Embryonic facial prominence (tissue), 1 donor: ENCODE results near the gene PPP1R14C.
"Not testable (repeated sequence)": the region's sequence is repeated elsewhere in the genome, so short reads cannot be mapped to it uniquely, and the experiment has no call there.

ENCODE experiments used
- DNase-seq: peaks from one replicate; pipeline ENCODE4 v3.0.0-alpha.2; 2016; ENCODE audit errors: extremely low spot score

The PPP1R14C gene, protein sequence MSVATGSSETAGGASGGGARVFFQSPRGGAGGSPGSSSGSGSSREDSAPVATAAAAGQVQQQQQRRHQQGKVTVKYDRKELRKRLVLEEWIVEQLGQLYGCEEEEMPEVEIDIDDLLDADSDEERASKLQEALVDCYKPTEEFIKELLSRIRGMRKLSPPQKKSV

DNA sequence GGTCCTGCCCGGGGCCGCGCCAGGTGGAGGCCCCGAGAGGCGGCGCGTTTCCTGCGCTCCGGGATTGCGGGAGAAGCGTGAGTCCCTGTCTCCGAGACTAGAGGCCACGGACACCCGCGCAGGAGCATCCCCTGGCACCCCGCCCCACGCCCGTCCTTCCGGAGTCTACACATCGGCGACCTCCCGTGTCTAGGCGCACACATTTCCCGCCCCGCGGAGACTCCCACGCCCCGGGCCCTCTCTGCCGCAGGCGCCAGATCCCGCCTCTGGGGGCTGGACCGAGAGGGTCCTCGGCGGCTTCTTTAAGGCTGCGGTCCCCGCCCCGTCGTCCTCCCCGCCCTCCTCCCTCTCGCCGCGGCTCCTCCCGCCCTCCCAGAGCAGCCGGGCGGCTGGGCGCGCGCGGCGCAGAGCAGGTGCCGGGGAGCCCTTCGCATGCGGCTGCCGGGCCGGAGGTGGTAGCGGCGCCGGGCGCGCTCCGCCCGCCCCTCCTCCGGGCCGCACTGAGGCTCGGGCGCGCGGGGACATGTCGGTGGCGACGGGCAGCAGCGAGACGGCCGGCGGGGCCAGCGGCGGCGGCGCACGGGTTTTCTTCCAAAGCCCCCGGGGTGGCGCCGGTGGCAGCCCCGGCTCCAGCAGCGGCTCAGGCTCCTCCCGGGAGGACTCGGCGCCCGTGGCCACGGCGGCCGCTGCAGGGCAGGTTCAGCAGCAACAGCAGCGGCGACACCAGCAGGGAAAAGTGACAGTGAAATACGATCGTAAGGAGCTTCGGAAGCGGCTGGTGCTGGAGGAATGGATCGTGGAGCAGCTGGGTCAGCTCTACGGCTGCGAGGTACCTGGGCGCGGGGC is at the start of gene PPP1R14C:
PPP1R14C (plus strand) TSS at position 375 of the 846 bp plus-strand sequence; CDS start at position 524, 149 bp downstream.
- DNase-seq = no peak

DNA sequence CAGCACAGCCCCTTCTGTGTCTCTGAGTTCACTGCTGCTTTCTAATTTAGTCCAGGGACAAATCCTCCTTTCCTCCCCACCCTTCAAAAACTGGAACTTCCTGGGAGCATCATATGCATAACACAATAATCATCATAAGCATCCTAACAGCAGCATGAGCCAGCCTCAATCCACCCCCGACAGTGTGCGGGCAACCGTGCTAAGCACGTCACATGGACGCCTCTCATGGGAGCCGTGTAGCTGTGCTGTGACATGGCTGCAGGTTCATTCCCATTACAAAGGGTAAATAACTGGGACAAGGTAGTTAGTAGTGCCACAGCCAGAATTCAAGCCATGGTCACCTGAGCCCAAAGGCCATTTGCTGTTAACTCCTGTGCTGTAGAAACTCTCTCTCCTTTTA is 49.4 kb upstream of the PPP1R14C start:
- no peak for DNase-seq

DNA sequence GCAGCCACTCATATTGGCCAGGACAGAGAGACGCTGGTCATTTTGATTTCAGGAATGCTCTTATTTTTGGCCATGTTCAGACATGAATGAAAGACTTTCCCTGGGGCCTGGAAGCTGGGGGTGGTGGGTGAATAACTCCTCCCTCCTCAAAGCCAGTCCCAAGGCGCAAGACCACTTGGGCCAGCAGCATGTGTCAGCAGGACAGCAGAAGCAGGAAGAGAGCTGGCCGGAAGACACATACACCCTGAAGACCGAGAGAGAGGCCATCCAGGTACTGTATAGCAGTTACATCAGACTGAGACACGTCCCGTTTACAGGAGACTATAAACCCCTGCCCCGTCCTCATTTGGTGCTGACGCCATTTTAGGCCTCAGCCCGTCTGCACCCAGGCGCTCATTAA is 44.7 kb upstream of the PPP1R14C start:
- no peak for DNase-seq

DNA sequence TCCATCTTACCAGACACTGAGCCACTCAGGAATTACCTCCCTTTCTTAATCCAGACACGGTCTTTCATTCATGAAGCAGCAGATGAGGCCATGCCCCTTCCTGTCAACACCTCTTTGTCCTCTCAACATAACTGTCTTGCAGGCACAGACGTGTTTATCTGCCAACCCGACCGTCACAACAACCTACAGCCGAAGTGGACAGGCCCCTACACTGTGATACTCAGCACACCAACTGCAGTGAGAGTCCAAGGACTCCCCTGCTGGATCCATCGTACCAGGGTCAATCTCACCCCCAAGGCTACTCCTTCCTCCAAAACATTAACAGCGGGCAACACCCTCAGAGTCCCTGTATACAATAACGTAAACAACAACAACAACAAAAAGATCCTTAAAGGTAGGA is 43.3 kb upstream of the PPP1R14C start:
- no peak for DNase-seq

DNA sequence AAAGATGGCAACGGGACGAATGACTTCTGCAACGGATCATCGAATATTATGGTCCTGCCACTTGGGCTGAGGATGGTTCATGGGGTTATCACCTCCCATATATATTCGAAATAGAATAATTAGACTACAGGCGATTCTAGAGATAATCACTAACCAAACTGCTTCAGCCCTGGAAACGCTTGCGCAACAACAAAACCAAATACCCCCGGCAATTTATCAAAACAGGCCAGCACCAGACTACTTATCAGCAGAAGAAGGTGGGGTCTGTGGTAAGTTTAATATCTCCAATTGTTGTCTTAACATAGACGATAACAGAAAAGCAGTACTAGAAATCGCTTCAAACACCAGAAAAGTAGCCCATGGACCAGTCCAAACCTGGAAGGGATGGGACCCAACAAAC is 42.9 kb upstream of the PPP1R14C start:
- no peak for DNase-seq

DNA sequence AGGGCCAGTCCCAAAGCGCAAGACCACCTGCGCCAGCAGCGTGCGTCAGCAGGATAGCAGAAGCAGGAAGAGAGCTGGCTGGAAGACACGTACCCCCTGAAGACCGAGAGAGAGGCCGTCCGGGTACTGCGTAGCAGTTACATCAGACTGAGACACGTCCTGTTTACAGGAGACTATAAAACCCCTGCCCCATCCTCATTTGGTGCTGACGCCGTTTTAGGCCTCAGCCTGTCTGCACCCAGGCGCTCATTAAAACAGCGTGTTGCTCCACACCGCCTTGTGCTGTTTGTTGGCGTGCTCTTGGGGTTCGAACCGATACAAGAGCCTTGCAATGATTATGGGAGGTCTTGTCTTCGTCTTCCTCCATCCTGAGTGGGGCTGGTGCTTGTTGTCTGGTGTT is 42.1 kb upstream of the PPP1R14C start:
- no peak for DNase-seq

DNA sequence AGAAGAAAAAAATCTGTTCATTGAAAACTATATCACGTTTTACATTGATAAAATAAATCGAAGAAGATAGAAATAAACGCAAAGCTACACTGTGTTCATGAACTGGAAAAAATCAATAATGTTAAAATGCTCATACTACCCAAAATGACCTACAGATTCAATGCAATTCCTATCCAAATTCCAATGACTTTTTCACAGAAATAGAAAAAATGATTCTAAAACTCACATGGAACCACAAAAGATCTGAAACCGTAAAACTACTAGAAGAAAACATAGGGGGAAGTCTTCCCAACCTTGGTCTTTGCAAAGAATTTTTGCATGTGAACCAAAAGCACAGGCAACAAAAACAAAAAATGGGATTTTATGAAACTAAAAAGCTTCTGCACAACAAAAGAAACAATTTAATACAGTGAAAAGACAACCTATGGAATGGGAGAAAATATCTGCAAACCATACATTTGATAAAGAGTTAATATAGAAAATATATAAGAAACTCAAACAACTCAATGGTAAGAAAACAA is 40.0 kb upstream of the PPP1R14C start:
- no peak for DNase-seq

DNA sequence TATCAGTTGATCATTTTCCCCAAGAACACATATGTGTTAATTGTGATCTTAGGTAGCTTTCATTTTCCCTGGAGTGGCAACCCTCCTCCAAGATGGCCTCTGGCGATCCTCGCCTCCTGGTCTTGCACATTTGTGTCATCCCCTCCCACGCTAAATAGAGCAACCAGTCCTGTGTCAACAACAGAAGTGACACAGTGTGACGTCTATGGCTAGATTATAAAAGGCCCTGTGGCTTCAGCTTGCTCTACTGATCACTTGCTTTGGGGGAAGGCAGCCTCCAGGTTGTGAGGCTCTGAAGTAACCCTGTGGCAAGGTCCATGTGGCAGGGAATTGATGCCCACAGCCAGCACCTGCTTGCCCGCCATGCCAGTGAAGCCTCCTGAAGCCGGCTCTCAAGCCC is 30.6 kb upstream of the PPP1R14C start:
- no peak for DNase-seq

DNA sequence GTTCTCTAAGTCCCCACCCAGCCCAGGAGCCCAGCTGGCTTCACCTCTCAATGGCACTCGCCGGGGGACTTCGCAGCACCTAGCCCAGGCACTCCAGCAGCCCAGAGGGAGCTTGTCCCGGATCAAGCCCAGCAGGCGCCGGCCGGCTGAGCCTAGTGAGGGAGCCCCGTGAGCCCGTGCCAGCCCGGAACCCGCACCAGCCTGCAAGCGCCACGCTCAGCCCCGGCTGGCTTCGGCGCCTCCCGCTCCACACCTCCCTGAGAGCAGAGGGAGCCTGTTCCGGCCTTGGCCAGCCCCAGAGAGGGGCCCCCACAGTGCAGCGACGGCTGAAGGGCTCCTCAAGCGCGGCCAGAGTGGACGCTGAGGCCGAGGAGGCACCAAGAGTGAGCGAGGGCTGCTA is 27.1 kb upstream of the PPP1R14C start:
- no peak for DNase-seq

DNA sequence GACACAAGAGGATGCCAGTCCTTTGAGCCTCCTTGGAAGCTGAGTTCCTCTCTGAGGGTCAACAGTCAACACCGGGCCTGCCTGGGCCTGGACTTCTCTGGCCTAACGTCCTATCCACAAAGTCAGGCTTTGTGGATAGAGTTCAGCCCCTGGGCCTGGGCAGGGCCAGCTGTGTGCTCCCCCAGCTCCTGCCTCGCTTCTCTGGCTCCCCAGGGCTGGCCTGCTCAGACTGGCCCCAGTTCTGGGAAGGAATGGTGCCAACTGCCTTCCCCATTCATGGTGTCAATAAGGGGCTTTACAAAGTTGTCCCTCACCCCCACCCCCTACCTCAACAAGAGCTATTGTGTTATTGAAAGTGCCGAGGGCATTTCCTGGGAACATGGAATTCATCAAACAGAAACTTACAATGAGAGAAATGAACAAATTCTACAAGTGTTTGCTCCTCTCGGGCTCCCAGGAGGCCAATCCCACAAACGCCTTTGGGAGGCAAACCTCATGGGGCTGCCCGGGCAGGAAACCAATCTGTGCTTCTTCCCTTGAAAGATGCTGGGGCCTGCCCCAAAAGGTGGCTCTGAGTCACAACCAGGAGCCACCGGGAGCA is 26.5 kb upstream of the PPP1R14C start:
- no peak for DNase-seq

DNA sequence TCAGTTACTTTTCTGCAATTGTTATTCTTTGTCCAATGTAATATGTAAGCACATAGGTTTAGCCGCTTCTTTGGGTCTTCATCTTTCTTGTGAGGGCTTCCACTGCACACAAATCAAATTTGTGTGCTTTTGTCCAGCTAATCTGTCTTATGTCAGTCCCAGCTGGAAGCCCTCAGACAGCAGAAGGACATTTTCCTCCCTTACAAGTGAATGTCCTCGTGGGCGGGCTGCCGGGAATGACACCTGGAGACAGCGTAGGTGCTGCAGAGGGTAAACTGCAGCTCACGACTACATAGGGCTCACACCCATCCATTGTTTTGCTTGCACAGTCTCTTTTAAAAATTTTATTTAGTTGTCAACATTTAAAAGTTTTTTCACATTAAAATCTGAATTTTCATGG is 24.6 kb upstream of the PPP1R14C start:
- DNase-seq = no peak

DNA sequence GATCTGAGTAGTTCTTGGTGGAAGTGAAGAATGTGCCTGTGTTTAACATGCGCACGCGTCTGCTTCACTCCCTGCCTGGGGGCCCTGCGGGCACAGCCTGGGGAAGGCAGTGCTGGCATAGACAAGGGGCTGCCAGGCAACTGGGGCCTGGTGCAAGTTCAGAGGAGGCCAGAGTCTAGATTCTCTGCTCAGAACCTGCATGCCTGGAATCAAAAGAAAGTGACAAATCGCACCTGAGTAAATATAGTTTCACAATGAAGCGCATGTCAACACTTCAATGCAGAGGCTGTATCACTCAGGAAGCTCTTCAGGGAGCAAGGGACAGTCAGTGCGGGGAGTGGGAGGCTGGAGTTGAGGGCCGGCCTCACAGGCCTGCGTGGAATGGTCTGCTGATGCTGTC is 24.2 kb upstream of the PPP1R14C start:
- no peak for DNase-seq

DNA sequence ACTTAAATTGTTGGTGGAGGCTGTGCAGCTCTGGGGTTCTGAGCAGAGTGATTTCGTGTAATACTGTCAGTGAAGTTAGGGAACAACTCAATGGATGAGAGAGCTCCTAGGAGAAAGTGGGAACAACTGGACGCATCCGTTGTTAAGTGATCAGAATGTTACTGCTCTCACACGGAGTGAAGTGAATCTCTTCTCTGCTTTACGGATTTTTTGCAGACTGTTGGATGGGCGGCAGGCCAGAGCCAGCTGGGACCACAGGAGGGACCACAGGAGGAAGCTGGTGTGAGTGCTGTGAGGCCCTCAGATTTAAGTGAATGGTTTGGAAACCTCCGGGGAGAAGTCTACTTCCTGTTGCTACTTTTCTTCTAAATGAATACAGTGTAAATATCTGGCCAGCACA is 23.7 kb upstream of the PPP1R14C start:
- no peak for DNase-seq

DNA sequence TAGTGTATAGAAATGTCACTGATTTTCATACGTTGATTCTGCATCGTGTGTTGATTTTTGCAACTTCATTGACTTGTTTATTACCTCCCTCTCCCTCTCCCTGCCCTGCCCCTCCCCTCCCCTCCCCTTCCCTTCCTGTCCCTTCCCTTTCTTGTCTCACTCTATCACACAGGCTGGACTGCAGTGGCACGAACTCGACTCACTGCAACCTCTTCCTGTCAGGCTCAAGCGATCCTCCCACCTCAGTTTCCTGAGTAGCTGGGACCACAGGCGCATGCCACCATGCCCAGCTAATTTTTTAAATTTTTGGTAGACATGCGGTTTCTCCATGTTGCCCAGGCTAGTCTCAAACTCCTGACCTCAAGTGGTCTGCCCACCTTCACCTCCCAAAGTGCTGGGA is 19.2 kb upstream of the PPP1R14C start:
- no peak for DNase-seq

DNA sequence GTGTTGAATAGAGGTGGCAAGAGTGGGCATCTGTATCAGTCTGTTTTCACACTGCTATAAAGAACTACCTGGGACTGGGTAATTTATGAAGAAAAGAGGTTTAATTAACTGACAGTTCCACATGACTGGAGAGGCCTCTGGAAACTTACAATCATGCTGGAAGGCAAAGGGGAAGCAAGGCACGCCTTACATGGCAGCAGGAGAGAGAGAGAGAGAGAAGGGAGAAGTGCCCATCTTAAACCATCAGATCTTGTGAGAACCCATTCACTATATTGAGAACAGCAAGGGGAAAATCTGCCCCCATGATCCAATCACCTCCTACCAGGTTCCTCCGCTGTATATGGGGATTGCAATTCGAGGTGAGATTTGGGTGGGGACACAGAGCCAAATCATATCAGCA is 18.6 kb upstream of the PPP1R14C start:
- DNase-seq = no peak

DNA sequence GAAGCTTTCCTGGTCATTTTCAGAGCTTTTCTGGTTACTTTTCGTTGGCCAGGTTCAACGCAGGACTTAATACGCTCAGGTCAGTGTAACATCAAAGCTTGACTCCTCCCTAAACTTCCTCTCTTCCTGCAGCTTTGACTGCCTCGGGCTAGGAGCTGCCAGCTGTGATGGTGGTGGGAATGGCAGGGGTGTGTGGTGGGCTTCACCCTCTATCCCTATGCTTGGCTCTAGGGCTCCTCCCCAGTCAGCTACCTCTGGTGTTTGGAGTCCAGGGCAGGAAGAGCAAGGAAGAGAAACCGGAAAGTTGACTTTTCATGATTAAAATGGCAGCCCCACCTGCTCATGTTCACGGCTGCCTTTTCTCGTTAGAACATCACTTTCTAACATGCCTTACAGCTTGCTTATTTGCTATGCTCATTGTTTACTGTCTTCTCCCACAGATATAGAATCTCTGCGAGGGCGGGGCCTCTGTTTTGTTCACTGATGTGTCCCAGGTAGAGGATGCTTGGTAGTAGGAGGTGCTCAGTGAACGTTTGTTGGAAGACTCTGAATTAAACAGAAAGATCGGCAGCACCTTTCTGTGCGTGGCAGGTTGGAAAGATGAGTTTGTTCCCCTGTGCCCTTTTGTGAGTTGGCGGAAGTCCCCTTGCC is 16.1 kb upstream of the PPP1R14C start:
- no peak for DNase-seq

DNA sequence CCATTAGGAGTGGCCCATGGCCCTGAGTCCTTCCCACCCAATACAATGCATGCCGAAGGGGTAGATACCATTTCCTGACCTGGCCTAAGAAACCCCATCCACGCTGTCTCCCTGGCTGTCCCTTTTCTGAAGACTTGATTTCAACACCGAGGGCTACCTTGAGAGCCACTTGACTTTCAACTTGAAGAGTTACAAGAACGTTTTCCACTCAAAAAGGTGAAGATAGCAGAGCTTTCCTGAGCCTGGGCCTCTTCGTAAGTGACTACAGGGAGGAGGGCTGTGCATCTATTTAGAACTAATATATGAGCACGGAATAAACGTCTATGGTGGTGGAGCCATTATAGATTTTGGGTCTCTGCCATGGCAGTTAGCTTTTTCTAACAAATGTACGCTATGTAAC is 14.4 kb upstream of the PPP1R14C start:
- no peak for DNase-seq

DNA sequence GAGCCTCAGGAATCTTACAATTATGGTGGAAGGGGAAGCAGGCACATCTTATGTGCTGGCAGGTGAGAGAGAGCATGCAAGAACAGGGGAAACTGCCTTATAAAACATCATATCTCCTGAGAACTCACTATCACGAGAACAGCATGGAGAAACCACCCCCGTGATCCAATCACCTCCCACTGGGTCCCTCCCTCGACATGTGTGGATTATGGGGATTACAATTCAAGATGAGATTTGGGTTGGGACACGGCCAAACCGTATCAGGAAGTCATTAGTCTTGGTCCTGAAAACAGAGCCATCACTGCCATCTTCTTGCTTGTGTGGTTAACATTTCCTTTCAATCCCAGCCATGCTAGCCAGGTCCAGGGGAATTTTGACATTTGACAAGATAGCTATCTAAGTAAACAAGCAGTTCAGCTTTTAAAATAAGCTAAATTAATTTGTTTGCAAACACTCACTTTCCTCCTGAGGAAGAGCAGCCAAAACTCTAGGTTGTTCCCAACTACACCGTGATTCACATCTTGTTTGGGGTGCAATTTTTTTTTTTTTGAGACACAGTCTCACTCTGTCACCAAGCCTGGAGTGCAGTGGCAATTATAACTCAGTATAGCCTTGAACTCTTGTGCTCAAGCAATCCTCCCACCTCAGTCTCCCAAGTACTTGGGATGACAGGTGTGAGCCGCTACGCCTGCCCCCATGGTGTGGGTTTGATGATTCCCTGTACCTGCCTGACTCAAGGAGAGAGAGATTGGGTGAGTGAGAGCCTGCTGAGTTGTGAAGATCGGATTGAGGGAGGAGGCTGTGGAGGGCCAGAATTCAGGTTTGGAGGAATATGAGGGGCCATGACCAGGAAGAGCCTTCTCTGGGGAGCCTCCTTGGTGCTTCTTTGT is 13.0 kb upstream of the PPP1R14C start:
- DNase-seq = no peak

DNA sequence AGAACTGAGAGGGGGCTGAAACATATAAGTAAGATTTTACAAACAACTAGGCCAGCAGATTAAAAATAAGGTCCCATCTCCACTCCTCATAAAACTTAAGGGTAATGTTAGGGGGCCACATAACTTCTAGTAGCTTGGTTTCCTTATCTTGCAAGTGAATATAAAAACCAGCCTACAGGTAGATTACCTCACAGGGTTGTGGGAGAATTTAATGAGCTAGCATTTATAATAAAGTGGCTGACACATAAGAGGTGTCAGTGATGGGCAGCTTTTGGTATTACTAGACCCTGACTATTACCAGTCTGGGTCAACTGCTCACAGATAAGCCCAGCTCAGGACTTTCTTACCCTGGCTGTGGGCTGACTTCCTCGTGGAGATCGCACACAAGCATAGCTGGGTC is 9.2 kb upstream of the PPP1R14C start:
- no peak for DNase-seq

DNA sequence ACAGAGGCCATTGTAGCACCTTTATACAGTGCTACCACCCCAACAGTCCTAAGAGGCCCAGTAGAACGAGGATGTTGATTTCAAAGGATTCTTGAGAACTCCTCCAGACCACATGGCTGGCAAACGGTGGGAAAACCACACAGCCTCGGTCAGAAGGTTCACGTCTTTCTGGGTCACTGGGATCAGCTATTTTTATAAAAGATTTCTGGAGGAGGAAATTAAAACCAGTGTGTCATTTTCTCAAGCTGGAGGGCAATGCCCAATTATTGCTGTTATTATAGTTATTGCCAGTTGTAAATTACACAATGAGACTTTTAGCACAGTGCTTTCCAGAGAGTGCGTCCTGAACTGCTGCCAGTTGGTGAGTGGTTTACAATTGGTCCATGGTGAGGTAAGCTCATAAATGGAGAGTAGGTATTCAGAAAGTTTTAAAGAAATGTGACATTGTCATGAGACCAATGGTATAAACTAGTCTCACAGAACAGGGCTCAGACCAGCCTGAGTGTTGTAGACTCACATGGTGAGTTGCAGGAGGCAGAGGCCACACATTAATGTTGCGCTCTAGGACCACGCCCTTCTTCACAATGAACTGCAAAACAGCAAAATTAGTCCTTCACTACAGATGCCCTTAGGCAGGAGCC is 8.4 kb upstream of the PPP1R14C start:
- DNase-seq = no peak

DNA sequence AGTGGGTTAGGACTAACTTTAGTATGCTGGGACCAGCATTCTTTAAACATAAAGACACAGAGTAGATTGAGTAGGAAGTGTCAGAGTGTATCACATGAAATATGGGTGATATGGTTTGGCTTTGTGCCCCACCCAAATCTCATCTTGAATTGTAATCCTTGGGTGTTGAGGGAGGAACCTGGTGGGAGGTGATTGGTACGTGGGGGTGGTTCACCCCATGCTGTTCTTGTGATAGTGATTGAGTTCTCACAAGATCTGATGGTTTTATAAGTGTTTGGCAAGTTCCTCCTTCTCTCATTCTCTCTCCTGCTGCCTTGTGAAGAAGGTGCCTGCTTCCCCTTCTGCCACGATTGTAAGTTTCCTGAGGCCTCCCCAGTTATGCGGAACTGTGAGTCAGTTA is 5.1 kb upstream of the PPP1R14C start:
- DNase-seq = not testable (repeated sequence)
